Lower lobe of right lung (tissue), 2 donors: Measurements from ENCODE around the gene FGF7. TPM values are rescaled to one million over a fixed set of nuclear protein-coding genes. Genes with fewer than 3 reads are reported as not detected.

Source experiments
- ATAC-seq, 2 donors: fragments of 200-7000 bp; cut with Tn5 transposase; one replicate each; pipeline ENCODE4 v1.9.1; 2020 to 2022; ENCODE audit warnings: mild to moderate bottlenecking in 2 of 2, moderate library complexity in 2 of 2
- DNase-seq: peaks from one replicate; pipeline ENCODE4 v3.0.0-alpha.2; 2020
- H3K27ac ChIP-seq: fragments of 200-600 bp; one replicate; pipeline ENCODE4 v1.8.0; 2022
- H3K27me3 ChIP-seq: fragments of 200-600 bp; one replicate; pipeline ENCODE4 v1.8.0; 2022; ENCODE audit warnings: low read depth
- H3K36me3 ChIP-seq: fragments of 200-600 bp; one replicate; pipeline ENCODE4 v1.8.0; 2022; ENCODE audit warnings: mild to moderate bottlenecking
- H3K4me1 ChIP-seq: fragments of 200-600 bp; one replicate; pipeline ENCODE4 v1.8.0; 2022
- H3K4me3 ChIP-seq: fragments of 200-600 bp; one replicate; pipeline ENCODE4 v1.8.0; 2022; ENCODE audit warnings: mild to moderate bottlenecking
- H3K9me3 ChIP-seq: fragments of 200-600 bp; one replicate; pipeline ENCODE4 v1.8.0; 2022
- CTCF ChIP-seq: fragments of 200-600 bp; IDR thresholded peaks from one replicate; pipeline ENCODE4 v1.8.0; 2022; ENCODE audit warnings: antibody characterized with exemption, mild to moderate bottlenecking
- intact Hi-C: fragments of 100-400 bp; cut with DNase I; formaldehyde crosslinking; loops from one replicate; pipeline ENCODE4 v1.11.0; 2022
- total RNA-seq: library from RNA; stranded (reverse); fragmentation: NEBNext Ultra II Directional; extraction: Animal tissue kit (Norgen Biotek cat#: 25700); gene quantifications from one replicate; pipeline ENCODE4 v1.2.1, GENCODE V29; 2021
- donor health status: DM: no; HTN: yes; CAD: no; lungs with severe emphysema.

Gene FGF7
- total RNA-seq, 1 donor from 2014 or later = 24.2 TPM

DNA sequence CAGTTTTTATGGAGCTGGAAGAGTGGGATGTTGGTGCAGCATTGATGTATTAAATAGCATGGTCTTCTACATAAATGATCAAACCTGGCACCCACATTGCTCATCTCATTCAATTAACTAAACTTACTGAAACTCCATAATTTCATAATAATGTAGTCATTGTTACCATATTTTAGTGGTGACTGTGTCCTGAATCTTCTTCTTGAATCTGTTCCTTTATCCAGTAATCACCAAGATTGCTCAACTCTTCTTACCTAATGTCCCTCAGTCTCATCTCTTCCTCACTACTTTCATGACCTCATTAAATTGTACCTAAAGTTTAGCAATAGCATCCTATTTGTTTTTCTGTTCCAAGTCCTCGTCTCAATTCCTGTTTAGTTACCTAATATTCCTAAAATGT is 69.8 kb downstream of the FGF7 start:
- Histone ChIP-seq H3K9me3 (no peaks in the 10 kb centered on the region), H3K36me3 (no peaks in the 10 kb centered on the region), H3K4me3 (no peak overlapping the region), H3K4me1 (no peaks in the 10 kb centered on the region), H3K27me3 (no peaks in the 10 kb centered on the region), H3K27ac (no peak overlapping the region)
- no peak for TF ChIP-seq CTCF
- no peak for DNase-seq
- intact Hi-C loops = no loop called here
- ATAC-seq = no peak

DNA sequence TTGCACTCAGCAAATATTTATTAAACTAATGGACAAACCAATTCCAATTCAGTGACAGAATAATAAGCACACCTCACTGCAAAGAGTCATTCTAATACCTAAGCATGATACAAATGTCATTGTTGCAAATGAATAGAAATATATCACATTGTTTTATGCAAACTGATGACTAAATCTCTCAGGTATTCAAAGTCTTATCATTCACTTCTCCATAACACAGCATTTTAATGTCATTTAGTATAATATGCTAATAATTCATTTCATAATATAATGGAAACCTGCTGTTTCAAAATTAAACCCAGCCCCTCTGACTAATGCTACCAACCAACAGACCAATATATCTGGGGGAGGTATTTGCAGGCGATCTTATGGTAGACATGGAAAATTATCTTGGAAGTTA is 71.8 kb downstream of the FGF7 start:
- Histone ChIP-seq H3K27ac (no peak overlapping the region), H3K4me3 (no peak overlapping the region), H3K9me3 (no peaks in the 10 kb centered on the region), H3K27me3 (no peaks in the 10 kb centered on the region), H3K36me3 (no peaks in the 10 kb centered on the region), H3K4me1 (no peaks in the 10 kb centered on the region)
- no peak for TF ChIP-seq CTCF
- DNase-seq (no peak), ATAC-seq (no peak)
- intact Hi-C loops = no loop called here

DNA sequence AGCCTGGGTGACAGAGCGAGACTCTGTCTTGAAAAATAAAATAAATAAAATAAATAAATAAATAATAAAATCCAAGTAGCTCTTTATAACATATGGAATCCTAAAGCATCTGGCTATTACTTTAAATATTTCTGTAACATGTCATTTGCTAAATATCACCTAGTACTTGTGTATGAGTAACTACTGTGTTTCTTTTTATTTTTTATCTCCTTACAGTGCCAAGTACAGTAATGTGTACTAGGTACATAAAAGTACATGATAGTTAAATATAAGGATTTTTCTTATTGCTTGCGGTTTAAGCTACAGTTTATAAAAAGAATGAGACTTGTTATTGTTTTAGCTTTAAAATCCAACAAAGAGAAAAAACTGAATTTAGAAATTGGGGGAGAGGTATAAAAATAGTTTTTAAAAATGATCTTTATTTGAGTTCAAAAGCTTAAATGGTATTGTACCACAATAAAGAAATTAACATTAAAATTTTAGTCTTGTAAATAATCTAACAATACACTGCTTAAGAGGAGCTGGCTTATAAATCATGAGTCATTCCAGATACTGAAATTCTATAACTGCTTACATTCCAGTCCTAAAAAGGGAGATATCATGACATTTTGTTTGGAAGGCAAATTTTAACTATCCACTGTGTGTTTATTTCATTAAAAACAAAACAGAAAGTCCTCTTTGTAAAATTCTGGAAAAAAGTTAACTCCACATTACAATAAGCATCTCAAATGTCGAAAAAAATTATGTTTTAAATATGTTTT is 73.1 kb downstream of the FGF7 start:
- no peak for DNase-seq

DNA sequence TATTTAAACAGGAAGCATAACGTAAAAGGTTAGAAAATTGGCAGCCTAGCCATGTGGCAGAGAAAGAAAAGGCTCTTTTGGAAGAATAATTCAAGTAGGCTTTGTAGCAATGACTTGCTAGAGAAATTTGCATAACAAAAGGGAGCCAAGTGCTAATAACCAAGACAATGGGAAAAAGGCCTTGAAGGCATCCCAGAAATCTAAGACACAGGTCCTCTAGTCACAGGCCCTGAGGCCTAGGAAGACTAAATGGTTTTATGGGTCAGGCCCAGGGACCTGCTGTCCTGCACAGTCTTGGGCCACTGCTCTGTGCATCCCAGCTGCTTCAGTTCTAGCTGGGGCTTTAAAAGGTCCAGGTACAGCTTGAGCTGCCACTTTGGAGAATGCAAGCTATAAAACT is 78.5 kb downstream of the FGF7 start:
- TF ChIP-seq CTCF = no peak

More for the DNA sequence above, 73.1 kb downstream of the FGF7 start:
- H3K36me3 ChIP-seq = no peaks in the 10 kb centered on the region
- no peaks in the 10 kb centered on the region for H3K4me1 ChIP-seq
- TF ChIP-seq CTCF = no peak
- H3K27ac ChIP-seq = no peak overlapping the region
- intact Hi-C loops = no loop called here
- ATAC-seq = no peak
- no peaks in the 10 kb centered on the region for H3K9me3 ChIP-seq
- no peak overlapping the region for H3K4me3 ChIP-seq
- no peaks in the 10 kb centered on the region for H3K27me3 ChIP-seq

GRCh38 chr15:49506341-49506740 is 83.3 kb downstream of the FGF7 start:
- TF ChIP-seq CTCF = no peak
- Histone ChIP-seq H3K36me3 (no peaks in the 10 kb centered on the region), H3K27me3 (no peaks in the 10 kb centered on the region), H3K9me3 (peaks cover 3% of the 10 kb centered on the region), H3K4me3 (no peak overlapping the region), H3K27ac (no peak overlapping the region), H3K4me1 (no peaks in the 10 kb centered on the region)
- intact Hi-C loops = no loop called here
- DNase-seq = no peak
- ATAC-seq = no peak

More for the DNA sequence above, 78.5 kb downstream of the FGF7 start:
- no peaks in the 10 kb centered on the region for H3K27me3 ChIP-seq
- no peaks in the 10 kb centered on the region for H3K36me3 ChIP-seq
- H3K4me3 ChIP-seq = no peak overlapping the region
- H3K9me3 ChIP-seq = peaks cover 3% of the 10 kb centered on the region
- no peak overlapping the region for H3K27ac ChIP-seq
- H3K4me1 ChIP-seq = no peaks in the 10 kb centered on the region
- DNase-seq = no peak
- intact Hi-C loops = no loop called here
- ATAC-seq = no peak
